Epidermal melanocyte (primary cell): Measurements from ENCODE around the gene PHF19.
A peak's percentile ranks its signal among the peaks of the same experiment; 100 is the strongest.

ENCODE experiments used
- DNase-seq: peaks from one replicate; pipeline ENCODE4 v3.0.0; 2011; ENCODE audit warnings: low spot score; ENCODE audit not compliant: insufficient read length

PHF19 gene

DNA sequence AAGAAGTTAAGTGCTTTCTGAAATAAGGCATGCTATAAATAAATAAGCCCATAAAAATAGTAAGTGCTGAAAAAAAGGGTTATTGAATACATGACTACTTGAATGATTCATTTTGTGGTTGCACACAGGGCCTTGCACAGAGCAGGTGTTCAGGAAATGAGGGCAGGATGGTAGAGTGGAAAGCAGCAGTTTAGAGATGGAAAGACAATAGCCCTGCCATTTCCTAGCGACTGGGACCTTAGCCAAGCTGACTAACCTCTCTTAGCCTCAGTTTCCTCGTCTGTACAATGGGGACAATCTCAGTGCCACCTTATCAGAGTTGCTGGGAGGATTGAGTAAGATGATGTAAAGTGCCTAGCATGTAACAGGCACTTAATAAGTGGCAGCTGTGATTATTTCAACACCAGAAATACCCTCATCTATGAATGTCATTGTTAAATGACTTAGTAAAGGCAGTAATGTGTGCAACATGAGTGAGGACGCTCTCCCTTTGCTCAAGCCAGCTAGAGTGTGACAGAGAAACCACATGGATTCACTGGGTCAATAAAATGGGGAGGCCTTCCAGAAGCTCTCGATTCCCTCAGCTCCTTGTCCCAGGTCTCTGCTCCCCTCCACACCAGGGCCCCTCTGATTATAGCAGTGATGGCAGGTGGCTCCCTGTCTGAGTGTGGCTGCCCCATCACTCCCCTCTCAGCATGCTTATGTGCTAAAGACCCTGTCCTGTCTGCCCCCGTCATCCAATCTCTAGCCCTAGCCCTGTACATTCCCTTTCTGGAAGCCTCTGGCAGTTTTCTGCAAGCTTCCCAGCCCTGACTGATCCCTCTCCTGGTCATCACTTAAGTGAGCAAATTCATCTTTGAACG, 16.0 kb upstream of the PHF19 start:
- peak; percentile 41 for DNase-seq

DNA sequence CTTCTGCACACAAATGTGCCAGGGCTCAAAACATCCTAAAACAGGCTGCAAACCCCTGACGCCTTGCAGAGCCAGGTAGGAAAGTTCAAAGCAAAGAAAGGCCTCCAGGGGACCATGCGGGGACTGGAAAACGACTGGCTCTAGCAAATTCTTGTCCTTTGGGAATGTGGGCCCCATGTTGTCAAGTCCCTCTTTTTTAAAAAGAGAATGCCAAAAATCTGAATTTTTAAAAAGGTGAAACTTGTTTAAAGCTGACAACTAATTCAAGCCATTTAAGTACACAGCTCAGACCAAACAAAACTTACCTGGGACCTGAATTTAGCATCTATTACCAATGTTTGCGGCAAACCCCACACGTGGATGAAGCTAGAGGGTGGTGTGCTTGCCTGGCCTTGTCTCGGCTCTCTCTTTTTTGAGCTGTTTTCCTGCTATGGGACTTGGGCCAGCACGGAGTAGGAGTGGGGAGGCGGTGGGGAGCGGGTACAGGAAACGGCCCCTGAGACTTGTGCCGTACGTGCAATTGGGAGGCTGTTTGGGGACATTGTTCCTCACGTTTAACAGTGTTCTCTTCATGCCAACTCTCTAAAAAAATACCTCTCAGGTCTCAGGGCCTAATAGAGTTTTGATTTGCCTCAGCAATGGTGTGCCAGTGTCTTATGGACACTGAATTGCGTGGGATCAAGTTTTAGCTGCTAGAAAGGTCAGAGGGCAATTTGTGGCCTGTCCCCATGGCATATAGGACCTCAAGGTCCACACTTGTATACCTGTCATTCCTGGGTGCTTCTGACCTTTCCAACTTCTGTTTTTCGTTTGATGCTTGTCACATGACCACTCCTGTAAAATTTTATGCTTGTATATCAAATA, 15.1 kb upstream of the PHF19 start:
- DNase-seq, result peak; percentile 16

DNA sequence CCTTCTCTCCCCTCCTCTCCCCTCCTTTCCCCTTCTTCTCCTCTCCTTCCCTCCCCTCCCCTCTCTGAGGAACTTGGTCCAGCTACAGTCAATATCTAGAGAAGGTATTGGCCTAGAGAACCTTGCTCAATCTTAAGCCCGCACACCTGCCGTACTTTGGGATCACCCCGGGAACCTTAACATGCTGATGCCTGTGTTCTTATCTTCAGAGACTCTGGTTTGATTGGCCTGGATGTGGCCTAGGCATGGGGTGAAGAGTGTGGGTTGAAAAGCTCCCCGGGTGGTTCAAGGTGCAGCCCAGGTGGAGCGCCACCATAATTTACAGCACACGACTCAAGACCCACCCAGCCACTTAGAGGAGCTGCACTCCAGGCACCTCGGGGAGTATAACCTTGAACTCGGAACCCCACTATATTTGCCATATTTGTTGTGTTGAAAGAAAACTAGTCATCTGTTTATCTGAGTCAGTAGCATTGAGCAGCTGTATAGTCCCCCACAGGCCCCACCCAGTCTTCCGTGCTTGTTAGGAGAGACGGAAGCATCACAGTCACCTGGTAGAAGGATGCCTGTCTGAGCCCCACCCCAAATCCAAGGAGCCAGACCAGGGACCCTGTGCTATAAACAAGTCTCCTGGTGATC, 14.4 kb upstream of the PHF19 start:
- peak; percentile 6 for DNase-seq

- peak; percentile 60 for DNase-seq
Observed at GRCh38 chr9:120890320-120891244, 13.6 kb upstream of the PHF19 start.

GRCh38 chr9:120889606-120890271, 12.8 kb upstream of the PHF19 start:
- DNase-seq, result peak; percentile 22

DNA sequence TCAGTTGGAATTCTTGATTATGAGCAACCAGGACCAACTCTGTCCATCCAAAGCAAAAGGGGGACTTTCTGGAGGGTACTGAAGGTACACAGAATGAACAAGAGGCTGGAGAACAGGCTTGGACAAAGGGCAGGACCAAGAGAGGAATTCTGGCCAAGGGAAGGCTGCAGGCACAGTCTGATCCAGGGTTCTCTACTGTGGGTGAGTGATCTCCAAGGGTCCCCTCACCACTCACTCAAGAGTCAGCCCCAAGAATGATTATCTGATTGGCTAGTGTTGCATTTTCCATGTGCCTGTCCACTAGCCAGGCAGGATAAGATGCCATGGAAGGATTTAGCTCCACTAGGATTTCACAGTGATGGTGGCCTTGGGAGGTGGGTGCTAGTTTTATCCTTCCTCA, 11.6 kb upstream of the PHF19 start:
- no peak for DNase-seq

DNA sequence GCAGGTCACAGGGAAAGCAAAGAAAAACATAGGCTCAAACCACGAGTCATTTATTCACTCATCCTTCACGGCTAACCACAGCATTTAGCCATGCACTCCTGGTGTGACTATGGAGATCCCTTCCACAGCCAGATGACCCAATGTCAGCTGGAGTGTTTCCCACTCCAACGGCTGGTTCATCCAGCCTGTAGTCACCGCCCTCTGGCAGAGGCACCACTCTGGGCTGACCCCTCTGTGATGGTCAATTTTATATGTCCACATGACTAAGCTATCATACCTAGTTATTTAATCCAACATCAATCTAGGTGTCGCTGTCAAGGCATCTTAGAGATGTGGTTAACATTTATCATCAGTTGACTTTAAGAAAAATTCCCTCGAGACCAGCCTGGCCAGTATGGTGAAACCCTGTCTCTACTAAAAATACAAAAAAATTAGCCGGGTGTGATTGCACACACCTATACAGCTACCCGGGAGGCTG, 9.5 kb upstream of the PHF19 start:
- peak; percentile 14 for DNase-seq

DNA sequence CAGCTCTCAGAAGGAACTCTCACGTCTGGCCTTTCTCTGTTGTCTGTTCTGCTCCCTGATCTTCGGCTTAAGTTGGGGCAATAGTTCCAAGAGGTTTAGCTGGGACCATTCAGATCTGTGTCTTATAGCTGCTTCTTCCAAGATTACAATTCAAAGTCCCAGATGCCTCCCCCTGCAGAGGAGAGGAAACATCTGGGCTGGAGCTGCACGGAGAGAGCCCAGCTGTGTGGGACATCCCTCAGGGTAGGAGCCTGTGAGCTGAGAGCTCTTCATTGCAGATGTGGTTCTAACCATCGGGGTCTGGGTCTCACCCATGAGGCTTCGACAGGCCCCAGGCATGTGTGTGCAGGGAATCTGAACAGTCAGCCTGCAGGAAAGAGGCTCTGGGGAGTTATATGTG, 9.0 kb upstream of the PHF19 start:
- peak; percentile 24 for DNase-seq

- no peak for DNase-seq
Observed at GRCh38 chr9:120885457-120885856, 8.5 kb upstream of the PHF19 start.

DNA sequence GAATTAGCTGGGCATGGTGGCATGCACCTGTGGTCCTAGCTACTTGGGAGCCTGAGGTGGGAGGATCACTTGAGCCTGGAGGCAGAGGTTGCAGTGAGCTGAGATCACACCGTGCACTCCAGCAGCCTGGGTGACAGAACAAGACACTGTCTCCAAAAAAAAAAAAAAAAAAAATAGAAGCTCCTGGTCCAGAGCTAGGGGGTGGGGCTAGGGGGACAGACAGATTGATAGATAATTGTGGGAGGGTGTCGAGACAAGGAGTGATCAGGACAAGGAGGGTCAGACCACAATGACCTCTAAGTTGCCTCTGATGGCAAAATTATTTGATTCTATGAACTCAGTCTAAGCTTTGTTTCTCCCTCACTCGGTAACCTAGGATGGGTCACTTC, 6.6 kb upstream of the PHF19 start:
- DNase-seq, result no peak

- DNase-seq, result no peak
Observed at GRCh38 chr9:120882935-120883607, 6.1 kb upstream of the PHF19 start.

DNA sequence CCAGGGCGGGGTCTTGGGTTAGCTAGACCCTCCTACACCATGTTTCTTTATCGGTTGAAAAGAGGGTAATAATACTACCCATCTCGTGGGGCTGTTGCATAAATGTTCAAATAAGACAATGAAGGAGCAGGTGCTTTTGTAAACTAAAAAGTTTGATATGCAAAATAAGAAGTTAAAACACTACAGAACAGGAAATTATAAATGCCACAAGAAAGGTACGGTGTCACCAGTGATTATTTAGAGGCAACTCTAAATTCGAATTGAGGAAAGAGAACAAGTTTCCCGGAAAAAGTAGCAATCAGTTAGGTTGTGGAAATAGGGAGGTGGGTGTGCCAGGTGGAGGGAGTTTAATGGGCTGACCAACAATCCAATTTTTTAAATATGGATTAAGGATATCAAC, 2.5 kb upstream of the PHF19 start:
- no peak for DNase-seq

GRCh38 chr9:120878188-120879130, 1.5 kb upstream of the PHF19 start:
- no peak for DNase-seq

DNA sequence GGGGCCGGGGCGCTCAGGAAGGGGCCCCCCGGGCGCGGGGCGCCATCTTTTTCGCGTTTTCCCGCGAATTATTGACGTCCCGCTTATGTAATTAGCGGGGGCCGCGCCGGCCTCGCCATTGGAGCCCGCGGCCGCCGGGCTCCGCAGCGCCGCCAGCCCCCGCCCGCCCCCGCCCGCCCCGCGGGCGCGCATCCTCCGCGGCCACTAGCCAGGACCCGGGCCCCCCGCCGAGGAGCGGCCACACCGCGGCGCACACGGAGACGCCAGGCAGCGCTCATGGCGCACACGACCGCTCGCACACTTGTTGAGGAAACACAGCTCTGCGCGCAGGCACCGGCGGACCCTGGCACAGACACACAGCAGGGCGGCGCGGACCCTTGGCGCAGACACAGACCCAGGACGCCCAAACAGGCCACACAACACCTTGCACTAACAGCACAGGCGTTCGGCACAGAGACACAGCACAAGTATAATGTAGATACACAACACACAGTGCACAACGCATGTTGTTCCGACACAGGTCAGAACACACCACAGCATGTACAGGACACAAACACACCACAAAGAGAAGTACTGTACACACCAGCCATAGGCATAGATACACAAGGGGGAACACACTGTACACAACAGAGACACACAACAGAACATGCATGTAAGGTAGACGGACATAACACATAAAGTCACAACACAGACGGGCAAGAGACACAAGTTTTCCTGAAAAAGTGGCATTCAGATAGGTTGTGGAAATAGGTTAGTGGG, 467 bp upstream of the PHF19 start:
- peak; percentile 56 for DNase-seq

GRCh38 chr9:120875954-120876841, 790 bp downstream of the PHF19 start:
- DNase-seq, result peak; percentile 83

DNA sequence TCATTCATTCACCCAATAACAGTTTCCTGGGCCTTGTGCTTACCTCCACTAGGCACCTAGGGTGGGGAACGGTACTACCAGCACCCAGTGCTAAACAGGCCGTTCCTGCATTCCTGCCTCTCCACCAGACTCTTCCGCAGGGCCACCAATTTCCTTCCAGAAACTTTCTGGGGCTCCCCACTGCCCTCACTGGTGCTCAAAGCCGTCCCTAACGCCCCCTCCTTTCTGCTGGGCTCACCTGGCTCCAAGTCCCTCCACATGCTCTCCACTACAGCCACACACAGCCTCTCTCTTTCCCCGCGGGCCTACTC, 1.4 kb downstream of the PHF19 start:
- DNase-seq, result no peak

DNA sequence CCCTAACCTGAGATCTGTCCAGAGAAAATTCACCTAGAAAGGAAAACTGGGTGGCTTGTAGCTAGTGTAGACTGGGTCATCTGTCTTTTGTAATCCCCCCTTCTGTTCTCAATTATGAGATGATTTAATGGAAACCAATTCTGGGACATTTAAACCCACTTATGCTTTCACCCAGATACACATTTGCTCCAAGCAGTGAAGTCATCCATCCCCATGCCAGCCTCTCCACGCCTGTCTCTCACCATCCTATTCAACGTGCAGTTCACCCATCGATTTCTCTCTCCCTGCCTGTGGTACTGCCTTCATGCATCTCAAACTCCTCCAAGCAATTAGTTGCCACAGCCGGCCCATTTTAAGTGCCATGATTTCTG, 1.8 kb downstream of the PHF19 start:
- no peak for DNase-seq
